Breast epithelium (tissue), 4 donors: ENCODE measurements around the gene SDK2. TPM values are rescaled to one million over a fixed set of nuclear protein-coding genes. Genes with fewer than 3 reads are reported as not detected.
"Not testable (repeated sequence)": the region's sequence is repeated elsewhere in the genome, so short reads cannot be mapped to it uniquely, and the experiment has no call there.

Source experiments
- DNase-seq, 2 donors: peaks; one replicate each; pipeline ENCODE4 v3.0.0-alpha.2; 2019; ENCODE audit warnings: low spot score in 2 of 2
- H3K27ac ChIP-seq, 2 donors: fragments of 200-600 bp; sonication (generic) in 1 of 2; one replicate each; pipeline ENCODE4 v1.5.1; 2016 to 2019; ENCODE audit warnings: mild to moderate bottlenecking in 1 of 2
- H3K27me3 ChIP-seq, 2 donors: fragments of 200-600 bp; sonication (generic) in 1 of 2; one replicate each; pipeline versions ENCODE4 v1.5.1 to v1.6.0; 2017 to 2019; ENCODE audit warnings: control low read depth in 1 of 2, mild to moderate bottlenecking in 1 of 2
- H3K36me3 ChIP-seq: fragments of 200-600 bp; one replicate; pipeline ENCODE4 v1.5.1; 2019
- H3K4me1 ChIP-seq, 2 donors: fragments of 200-600 bp; sonication (generic); one replicate each; pipeline ENCODE4 v1.5.1; 2016 to 2019; ENCODE audit warnings: control low read depth in 1 of 2
- H3K4me3 ChIP-seq, 3 donors: fragments of 200-600 bp; sonication (generic); 1 replicate in 2 of 3; 2 replicates in 1 of 3; pipeline ENCODE4 v1.5.1; 2016 to 2019; ENCODE audit warnings: mild to moderate bottlenecking in 3 of 3, moderate library complexity in 2 of 3
- H3K9me3 ChIP-seq, 2 donors: fragments of 200-600 bp; sonication (generic) in 1 of 2; one replicate each; pipeline ENCODE4 v1.5.1; 2016 to 2019; ENCODE audit warnings: control low read depth in 1 of 2
- POLR2A ChIP-seq: fragments of 450-650 bp; IDR thresholded peaks from one replicate; pipeline ENCODE4 v1.6.1; 2016; ENCODE audit warnings: antibody characterized with exemption, mild to moderate bottlenecking, moderate library complexity
- POLR2AphosphoS5 ChIP-seq, 3 donors: sonication (generic); formaldehyde crosslinking; IDR thresholded peaks; one replicate each; pipeline ENCODE4 v1.6.1; 2017; ENCODE audit warnings: antibody characterized with exemption in 3 of 3
- intact Hi-C: fragments of 100-400 bp; cut with DNase I; formaldehyde crosslinking; loops from one replicate; pipeline ENCODE4 v1.15.1; 2023; ENCODE audit warnings: low total_unique reads
- total RNA-seq, 3 donors: library from RNA; depleted of rRNA; stranded (reverse); fragments of >200 nt; gene quantifications; one replicate each; pipeline ENCODE4 v1.1.0, GENCODE V29; 2016
- TF ChIP-seq, protein P1 (sequence below), 3 donors: fragments of 450-650 bp; IDR thresholded peaks; one replicate each; pipeline ENCODE4 v1.5.1; 2016 to 2017; ENCODE audit warnings: antibody characterized with exemption in 3 of 3, mild to moderate bottlenecking in 3 of 3, moderate library complexity in 3 of 3

SDK2 gene
- total RNA-seq, 3 donors from 2014 or later = 0.16 to 2.9 (median 2.6) TPM

DNA sequence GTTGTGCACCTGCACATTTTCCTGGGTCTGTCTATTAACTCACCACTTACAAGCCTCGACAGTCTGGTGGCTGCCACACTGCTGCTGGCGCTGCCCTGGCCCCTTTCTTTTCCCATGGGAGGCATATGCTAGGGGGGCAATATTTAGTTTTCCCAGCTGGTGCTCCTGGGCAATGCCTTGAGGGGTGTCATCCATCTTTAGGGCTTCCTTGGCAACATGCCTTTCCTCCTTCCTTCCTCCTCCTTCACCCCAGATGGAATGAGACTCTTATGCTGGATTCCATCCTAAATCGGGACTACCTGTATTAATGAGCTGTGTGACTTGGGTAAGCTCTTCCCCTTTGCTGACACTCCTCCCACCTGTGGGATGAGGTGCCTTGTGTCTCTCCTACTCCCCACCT is 267.6 kb downstream of the SDK2 start:
- Histone ChIP-seq H3K9me3 (no peaks in the 10 kb centered on the region), H3K27me3 (no peaks in the 10 kb centered on the region), H3K27ac (no peak overlapping the region), H3K4me3 (no peak overlapping the region), H3K36me3 (no peaks in the 10 kb centered on the region), H3K4me1 (no peaks in the 10 kb centered on the region)
- TF ChIP-seq POLR2A = no peak
- TF ChIP-seq POLR2AphosphoS5 (IDR thresholded peaks at IDR 0.05) = no peak
- TF ChIP-seq, protein P1, sequence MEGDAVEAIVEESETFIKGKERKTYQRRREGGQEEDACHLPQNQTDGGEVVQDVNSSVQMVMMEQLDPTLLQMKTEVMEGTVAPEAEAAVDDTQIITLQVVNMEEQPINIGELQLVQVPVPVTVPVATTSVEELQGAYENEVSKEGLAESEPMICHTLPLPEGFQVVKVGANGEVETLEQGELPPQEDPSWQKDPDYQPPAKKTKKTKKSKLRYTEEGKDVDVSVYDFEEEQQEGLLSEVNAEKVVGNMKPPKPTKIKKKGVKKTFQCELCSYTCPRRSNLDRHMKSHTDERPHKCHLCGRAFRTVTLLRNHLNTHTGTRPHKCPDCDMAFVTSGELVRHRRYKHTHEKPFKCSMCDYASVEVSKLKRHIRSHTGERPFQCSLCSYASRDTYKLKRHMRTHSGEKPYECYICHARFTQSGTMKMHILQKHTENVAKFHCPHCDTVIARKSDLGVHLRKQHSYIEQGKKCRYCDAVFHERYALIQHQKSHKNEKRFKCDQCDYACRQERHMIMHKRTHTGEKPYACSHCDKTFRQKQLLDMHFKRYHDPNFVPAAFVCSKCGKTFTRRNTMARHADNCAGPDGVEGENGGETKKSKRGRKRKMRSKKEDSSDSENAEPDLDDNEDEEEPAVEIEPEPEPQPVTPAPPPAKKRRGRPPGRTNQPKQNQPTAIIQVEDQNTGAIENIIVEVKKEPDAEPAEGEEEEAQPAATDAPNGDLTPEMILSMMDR (IDR thresholded peaks at IDR 0.05) = no peak
- intact Hi-C loops = no loop called here
- DNase-seq = no peak

DNA sequence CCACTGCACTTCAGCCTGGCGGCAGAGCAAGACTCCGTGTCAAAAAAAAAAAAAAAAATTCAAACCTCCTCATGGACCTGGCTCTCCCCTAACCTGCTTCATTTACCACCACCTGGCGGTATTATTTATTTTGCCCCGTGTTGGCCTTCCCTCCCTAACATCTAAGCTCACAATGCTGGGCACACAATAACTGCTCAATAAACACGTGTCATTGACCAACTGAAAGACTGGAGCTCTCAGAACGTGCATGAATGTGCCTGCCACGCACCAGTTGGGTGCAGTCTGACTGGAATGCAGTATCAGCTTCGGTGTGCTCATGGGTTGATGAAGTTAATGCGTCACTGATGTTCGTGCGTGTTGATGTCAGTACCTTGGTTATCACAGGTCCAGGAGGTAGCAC is 268.1 kb downstream of the SDK2 start:
- Histone ChIP-seq H3K9me3 (no peaks in the 10 kb centered on the region), H3K36me3 (no peaks in the 10 kb centered on the region), H3K4me3 (no peak overlapping the region), H3K27ac (no peak overlapping the region), H3K4me1 (no peaks in the 10 kb centered on the region), H3K27me3 (no peaks in the 10 kb centered on the region)
- no peak for DNase-seq
- TF ChIP-seq POLR2AphosphoS5 (IDR thresholded peaks at IDR 0.05) = no peak
- TF ChIP-seq, protein P1 (IDR thresholded peaks at IDR 0.05) = no peak
- no peak for TF ChIP-seq POLR2A
- intact Hi-C loops = no loop called here

DNA sequence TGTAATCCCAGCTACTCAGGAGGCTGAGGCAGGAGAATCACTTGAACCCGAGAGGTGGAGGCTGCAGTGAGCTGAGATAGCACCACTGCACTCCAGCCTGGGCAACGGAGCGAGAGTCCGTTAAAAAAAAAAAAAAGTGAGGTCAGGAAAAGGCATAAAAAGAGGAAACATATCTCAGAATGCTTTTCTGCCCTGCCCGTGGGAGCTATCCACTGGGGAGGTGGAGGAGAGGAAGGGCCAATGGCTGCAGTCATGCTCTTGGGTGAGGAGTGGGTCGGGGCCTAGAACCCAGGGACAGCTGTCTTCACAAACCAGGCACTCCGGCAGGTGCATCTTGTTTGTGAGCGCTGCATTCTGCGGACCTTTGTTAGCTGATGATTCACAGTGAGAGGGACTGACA is 272.4 kb downstream of the SDK2 start:
- Histone ChIP-seq H3K9me3 (no peaks in the 10 kb centered on the region), H3K4me1 (no peaks in the 10 kb centered on the region), H3K27ac (no peak overlapping the region), H3K4me3 (no peak overlapping the region), H3K27me3 (no peaks in the 10 kb centered on the region), H3K36me3 (no peaks in the 10 kb centered on the region)
- DNase-seq = no peak
- TF ChIP-seq, protein P1 (IDR thresholded peaks at IDR 0.05) = no peak
- TF ChIP-seq POLR2AphosphoS5 (IDR thresholded peaks at IDR 0.05) (no peak), POLR2A (no peak)
- intact Hi-C loops = no loop called here

DNA sequence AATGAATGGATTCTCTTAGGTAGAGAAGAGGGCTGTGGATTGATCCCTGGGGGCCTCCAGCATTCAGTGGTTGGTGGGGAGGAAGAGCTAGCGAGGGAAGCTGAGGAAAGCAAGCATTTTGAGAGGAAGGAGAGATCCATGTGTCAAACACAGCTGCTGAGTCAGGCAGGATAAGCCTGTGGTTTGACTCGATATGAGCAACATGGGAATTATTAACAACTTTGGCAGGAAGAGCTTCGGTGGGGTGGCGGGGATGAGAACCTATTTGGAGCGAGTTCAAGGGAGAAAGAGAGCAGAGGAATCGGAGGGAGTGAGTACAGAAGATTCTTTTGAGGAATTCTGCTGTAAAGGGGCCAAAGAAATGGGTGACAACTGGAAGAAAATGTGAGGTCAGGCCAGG is 273.0 kb downstream of the SDK2 start:
- TF ChIP-seq POLR2A (no peak), POLR2AphosphoS5 (IDR thresholded peaks at IDR 0.05) (no peak)
- TF ChIP-seq, protein P1 (IDR thresholded peaks at IDR 0.05) = no peak
- Histone ChIP-seq H3K4me1 (no peaks in the 10 kb centered on the region), H3K36me3 (no peaks in the 10 kb centered on the region), H3K27me3 (no peaks in the 10 kb centered on the region), H3K9me3 (no peaks in the 10 kb centered on the region), H3K27ac (no peak overlapping the region), H3K4me3 (no peak overlapping the region)
- intact Hi-C loops = no loop called here
- DNase-seq = no peak

DNA sequence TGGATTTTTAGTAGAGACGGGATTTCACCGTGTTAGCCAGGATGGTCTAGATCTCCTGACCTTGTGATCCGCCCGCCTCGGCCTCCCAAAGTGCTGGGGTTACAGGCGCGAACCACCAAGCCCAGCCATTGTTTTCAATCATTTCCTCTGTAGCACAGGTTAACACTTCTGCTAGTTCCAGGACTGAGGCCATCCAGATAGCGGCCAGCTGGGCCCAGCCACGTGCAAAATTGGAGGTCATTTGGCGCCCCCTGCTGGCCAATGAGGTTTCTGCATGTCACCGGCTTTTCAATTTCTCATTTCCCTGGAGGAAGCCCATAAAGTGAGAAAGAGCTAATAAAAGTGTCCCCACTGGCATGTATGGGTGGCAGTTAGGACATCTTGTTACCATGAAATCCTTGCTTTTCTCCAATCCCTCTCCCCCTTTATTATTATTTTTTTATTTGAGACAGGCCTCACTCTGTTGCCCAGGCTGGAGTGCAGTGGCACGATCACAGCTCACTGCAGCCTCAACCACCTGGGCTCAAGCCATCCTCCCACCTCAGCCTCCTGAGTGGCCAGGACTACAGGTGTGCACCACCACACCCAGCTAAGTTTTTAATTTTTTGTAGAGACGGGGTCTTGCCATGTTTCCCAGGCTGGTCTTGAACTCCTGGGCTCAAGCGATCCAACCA is 274.3 kb downstream of the SDK2 start:
- not testable (repeated sequence) for H3K27me3 ChIP-seq, H3K9me3 ChIP-seq, H3K4me1 ChIP-seq, H3K4me3 ChIP-seq, H3K36me3 ChIP-seq, H3K27ac ChIP-seq
- TF ChIP-seq POLR2AphosphoS5 (IDR thresholded peaks at IDR 0.05) = peak; percentile 18 to 43 (median 28)
- TF ChIP-seq, protein P1 (IDR thresholded peaks at IDR 0.05) = peak; percentile 97 to 98 (median 98)
- intact Hi-C loops = loop anchor here (2.0 to 10.0 kb wide), 2 partner anchors 55 to 115 kb away; partner anchors contain the start of gene CDC42EP4
- DNase-seq = peak; percentile 73 to 92
